DMS 273 (cell line): ENCODE data around the gene DIAPH1.

Experiments used
- DNase-seq: peaks from one replicate; lab custom pipeline; 2025; ENCODE audit not compliant: unreplicated experiment; lab: John Stamatoyannopoulos, UW

Gene DIAPH1

GRCh38 chr5:141618804-141619554 lies at the start of gene DIAPH1:
DIAPH1 (minus strand) TSS chr5:141619000; CDS start chr5:141618914, 86 bp downstream.
- DNase-seq = peak; percentile 99

DNA sequence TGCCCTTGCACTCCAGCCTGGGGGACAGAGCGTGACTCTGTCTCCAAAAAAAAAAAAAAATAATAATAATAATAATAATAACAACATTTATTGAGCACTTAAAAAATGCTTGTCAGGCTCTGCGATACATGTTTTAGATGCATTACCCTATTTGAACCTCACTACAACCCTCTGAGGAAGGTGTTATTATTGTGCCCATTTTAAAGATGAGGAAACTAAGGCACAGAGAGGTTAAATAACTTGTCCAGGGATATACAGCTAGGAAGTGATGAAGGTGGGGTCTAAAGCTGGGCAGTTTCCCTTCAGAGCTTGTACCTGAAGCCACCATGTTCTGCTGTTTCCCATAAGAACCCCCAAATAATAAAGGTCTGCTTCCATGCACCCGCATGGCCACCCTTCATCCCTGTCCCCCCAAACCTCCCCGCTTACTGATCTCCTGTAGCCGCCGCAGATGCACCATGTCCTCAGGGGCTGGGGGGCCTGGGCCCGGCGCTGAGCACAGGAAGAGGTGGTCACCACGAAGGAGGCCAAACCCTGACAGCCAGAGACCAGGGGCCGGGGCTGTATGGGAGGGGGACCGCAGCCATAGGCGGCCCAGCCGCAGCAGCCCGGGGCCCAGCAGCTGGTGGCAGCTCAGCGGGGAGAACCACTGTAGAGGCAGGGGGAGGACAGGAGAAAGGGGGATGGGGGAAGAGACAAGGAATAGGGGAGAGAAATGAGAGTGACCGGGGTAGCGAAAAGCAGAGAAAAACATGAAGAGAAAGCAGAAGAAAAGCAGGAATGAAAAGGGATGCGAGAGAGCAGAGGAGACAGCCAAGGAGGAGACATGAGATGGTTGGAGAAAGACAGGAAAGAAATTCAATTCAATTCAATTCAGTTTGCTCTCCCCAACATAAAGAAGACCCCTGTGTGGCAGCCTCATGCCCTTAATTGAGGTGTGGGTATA lies 47.5 kb upstream of the DIAPH1 start:
- no peak for DNase-seq

DNA sequence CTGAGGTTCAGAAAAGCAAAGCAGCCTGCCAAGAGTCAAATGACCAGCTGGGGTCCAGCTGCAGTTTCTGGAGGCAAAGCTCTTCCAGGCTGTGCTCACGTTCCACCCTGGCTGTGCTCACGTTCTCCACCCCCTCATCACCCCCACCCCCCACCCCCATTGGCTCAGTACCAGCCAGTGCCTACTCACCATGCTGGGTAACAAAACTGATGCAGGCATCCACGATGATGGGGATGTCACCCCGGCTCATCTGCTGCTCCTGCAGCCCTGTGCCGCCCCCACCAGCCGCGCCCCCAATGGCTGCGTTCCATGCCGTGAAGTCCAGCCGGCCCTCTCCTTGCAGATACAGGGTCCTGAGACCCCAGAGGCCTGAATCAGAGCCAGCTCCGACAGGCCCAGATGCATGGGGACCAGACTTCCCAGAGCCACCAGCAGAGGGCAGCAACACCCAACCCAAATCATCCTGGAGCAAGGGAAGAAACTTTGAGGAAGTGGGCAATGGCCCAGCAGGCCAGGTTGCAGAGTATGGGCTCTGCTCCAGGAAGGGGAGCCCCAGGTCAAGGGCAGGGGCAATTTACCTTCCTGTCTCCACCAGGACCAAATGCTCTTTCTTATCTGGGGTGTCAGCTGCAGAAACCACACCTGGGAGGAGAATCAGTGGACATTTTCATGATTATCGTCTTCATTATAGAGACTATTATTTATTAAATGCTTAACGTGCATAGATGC lies 46.1 kb upstream of the DIAPH1 start:
- DNase-seq = peak; percentile 89

DNA sequence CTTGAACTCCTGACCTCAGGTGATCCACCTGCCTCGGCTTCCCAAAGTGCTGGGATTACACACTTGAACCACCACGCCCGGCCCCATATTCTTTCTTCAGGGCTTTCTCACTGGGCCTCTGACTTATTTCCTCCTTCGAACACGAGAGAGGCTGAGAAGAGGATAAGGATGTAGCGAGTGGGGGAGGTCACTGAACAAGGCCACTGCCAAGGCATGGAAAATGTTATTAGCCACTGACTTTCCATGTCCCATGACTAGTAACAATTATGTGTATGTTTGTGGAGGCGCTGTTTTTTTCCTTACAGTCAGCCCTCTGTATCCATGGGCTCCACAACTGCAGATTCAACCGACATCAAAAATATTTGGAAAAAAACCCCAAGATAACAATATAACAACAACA lies 44.7 kb upstream of the DIAPH1 start:
- DNase-seq = no peak

DNA sequence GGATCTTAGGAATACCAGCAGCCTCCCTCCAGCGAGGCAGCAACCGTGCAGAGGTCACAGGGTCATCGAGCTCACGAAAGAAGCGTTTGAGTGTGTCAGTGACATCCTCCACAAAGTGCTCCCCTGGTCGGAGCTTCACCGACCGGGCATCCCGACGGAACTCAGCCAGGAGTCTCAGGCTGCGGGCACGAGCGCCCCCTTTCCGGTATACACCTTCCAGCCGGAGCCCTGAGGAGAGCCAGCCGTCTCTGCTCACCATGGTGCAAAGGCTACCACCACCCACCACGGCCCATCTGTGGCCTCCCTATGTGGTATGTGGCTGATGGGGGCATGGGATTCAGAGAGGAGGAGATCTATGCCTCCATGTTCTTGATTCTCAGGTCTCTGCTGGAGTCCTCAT lies 43.2 kb upstream of the DIAPH1 start:
- no peak for DNase-seq

DNA sequence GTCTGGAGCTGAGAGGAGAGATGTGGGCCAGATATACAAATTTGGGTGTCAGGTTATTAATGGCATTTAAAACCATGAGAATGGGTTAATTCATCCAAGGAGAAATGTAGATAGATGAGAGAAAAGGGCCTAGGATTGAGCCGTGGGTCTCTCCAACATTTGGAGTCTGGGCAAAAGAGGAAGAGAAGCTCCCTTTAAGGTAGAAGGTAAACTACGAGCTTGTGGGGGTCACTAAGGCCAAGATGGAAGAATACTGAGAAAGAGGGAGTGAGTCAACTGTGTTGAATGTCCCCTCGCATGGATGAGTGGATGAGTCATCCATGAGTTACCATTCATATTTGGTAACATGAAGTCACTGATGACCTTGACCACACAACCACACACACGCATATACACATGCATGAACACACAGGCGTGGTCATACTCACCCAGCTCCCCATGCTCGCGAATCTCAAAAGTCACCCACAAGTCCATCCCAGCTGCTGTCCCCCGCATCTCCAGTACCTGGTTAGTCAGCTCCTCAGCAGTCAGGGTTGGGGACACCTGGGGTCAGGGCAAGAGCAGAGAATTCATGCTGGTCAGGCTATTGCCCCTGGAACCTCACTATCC lies 39.2 kb upstream of the DIAPH1 start:
- DNase-seq = no peak

DNA sequence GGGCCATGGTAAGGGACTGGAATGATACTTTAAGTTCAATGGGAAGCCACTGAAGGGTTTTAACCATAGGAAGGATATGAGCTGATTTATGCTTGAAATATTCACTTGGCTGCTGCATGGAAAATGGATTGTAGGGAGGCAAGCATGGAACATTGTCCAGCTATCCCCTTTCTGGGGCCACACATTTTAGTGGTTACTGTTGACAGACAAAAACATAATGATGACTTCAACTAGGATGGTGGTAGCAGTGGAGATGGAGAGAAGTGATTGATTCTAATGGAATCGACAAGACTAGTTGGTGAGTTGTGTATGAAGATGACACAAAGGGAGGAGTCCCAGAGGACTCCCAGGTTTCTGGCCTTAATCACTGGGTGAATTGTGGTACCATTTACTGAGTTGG lies 38.6 kb upstream of the DIAPH1 start:
- no peak for DNase-seq

GRCh38 chr5:141656396-141656795 lies 37.6 kb upstream of the DIAPH1 start:
- no peak for DNase-seq

DNA sequence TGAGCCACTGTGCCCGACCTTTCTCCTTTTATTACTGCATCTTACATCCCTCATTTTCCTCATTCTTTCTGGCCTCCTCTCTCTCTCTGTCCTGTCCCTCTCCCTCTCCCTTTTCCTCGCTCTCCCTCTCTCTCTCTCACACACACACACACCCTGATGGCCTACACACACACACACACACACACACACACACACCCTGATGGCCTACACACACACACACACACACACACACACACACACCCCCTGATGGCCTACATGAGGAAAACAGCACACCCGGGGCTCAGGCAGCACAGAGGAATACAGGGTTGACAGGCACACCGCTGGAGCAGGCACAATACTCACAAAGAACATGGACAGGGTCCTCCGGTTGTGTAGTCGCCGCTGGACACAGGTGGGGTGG lies 36.2 kb upstream of the DIAPH1 start:
- no peak for DNase-seq

- DNase-seq = no peak
These were observed 35.5 kb upstream of the DIAPH1 start for GRCh38 chr5:141654298-141654697.

GRCh38 chr5:141651728-141652105 lies 32.9 kb upstream of the DIAPH1 start:
- no peak for DNase-seq

DNA sequence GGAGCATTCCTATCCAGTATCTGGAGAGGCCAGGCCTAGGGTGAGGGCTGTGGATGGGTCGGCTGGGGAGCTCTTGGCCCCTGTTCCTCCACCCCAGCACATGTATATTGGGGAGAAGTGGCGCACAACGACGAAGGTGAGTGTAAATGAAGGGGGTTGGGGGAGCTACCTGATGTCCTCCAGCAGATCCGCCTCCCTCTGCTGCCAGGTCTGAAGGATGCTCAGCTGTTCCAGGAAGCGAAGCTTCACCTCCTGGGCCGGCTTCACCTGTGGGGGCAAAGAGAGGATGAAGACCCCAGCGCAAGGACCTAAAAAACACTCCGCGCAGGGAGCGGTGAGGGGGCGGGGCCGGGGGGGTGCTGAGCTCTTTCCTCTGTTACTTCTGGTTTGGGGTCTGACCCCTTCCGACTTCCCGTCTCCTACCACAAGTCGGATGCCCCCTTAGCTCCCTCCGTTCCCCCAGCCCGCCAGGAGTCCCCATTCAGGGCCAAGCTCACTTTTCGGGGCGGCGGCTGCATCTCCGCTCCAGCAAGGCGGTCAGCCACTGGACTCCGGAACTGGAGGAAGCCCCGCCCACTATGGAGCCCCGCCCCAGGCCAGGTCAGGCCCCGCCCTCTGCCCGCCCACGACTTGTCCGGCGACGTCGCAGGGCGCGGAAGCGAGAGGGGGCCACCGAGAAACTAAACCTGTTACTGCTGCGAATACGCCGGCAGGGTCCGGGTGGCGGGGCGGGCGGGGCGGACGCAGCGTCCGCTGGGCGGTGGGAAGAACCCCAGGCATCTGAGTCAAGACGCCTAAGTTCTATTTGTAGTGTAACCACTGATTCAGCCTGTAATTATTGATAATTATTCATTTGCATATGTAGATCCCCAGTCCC lies 32.3 kb upstream of the DIAPH1 start, which contains the start of gene FCHSD1:
FCHSD1 (minus strand) TSS at position 568 of the 877 bp plus-strand sequence; CDS start at position 518, 50 bp downstream.
- DNase-seq = peak; percentile 65

- DNase-seq = no peak
These were observed 31.2 kb upstream of the DIAPH1 start for GRCh38 chr5:141649972-141650371.

DNA sequence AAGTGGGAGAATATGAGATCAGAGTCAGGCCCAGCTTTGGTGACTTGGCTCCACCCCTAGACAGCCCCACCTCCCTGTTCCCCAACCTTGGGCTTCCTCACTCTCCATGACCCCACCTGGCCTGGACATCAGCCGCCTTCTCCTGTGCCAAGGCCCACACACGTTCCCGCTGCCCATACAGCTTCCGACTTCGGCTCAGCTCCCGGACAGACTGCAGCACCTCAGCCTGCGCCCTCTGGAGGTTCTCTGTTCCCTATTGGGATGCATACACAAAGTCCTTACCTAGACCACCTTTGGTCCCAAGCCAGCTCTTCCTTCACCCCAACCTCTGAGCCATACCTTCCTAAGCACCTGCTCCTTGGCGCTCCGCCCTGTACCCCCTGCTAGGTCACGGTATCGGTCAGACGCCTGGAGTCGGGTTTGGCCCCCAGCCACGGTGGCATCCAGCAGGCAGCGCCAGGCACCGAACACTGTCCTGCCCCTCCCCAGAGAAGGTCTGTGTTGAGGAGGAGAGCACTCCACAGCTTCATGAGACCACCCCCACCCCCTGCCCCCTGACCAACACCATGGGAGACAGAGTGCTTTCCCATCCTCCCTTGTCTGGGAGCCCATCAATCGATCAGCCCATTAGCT lies 30.4 kb upstream of the DIAPH1 start:
- DNase-seq = no peak

DNA sequence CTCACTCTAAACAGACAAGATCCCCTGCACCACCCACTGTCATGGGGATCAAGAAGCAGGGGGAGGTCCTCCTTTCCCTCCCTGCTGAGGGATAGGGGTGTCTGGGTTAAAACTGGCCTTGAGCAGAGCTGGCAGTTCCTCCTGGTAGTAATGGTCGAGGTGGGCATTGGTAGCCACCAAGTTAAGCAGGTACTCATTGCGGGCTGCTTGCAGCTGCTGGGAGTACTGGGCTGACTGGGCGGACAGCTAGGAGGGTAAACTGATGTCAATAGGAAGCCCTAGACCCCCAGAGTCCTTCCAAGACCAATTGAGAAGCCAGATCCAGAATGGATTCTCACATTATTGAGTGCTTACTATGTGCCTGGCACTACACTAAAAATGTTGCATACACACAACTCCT lies 29.1 kb upstream of the DIAPH1 start:
- no peak for DNase-seq

GRCh38 chr5:141647242-141647641 lies 28.4 kb upstream of the DIAPH1 start:
- DNase-seq = no peak

DNA sequence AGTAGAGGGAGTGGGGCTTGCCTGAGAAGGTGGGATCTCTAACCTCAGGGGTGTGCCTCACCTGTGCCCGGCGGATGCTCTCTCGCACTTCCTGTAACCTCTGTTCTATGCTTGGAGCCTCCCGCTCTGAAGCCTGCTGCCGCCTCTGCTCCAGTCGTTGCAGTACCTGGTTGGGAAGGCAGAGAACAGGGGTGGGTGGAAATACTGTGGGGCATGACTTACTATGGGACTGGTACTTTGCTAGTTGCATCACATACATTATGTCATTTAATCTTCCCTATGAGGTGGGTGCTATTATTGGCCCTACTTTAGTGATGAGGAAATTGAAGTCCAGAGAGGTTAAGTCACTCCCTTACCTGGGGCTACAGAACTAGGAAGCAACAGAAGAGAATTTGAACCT lies 27.2 kb upstream of the DIAPH1 start:
- no peak for DNase-seq

GRCh38 chr5:141641634-141642267 lies 23.0 kb upstream of the DIAPH1 start:
- peak; percentile 29 for DNase-seq

- no peak for DNase-seq
These were observed 21.9 kb upstream of the DIAPH1 start for GRCh38 chr5:141640698-141641097.
